ENCODE data around the gene MECR.

Gene MECR

GRCh38 chr1:29142714-29143113 is 88.0 kb downstream of the MECR start:
- no peak overlapping the region for H3K4me3 ChIP-seq (replicated peaks in 1 of 2; ENCODE audit: low read depth in 2 of 2, low read length in 2 of 2)
- no peak for DNase-seq (ENCODE audit: low read depth in 2 of 2)
- TF ChIP-seq CTCF (IDR thresholded peaks at IDR 0.05; ENCODE audit: low read depth, low read length), result no peak

All from cardiac fibroblast (primary cell).